GM18861 (cell line): ENCODE data around the gene MAP3K7CL.

ENCODE experiments used
- ATAC-seq: cut with Tn5 transposase; IDR thresholded peaks from one replicate; pipeline ENCODE4 v1.9.1; 2021; ENCODE audit not compliant: unreplicated experiment

MAP3K7CL gene

GRCh38 chr21:29130270-29130969 is at the start of gene MAP3K7CL:
Gene MAP3K7CL (plus strand): TSS chr21:29130644. CDS start chr21:29133345, 2,701 bp downstream.
- ATAC-seq, result peak; percentile 49

GRCh38 chr21:29082046-29082815 is 48.2 kb upstream of the MAP3K7CL start:
- ATAC-seq, result no peak

- ATAC-seq, result no peak
These were observed 47.1 kb upstream of the MAP3K7CL start for GRCh38 chr21:29083306-29083705.

- no peak for ATAC-seq
These were observed 46.1 kb upstream of the MAP3K7CL start for GRCh38 chr21:29084372-29084771.

GRCh38 chr21:29085106-29085752 is 45.2 kb upstream of the MAP3K7CL start:
- no peak for ATAC-seq

GRCh38 chr21:29091033-29091432 is 39.4 kb upstream of the MAP3K7CL start:
- no peak for ATAC-seq

- ATAC-seq, result no peak
These were observed 38.1 kb upstream of the MAP3K7CL start for GRCh38 chr21:29092102-29092959.

GRCh38 chr21:29096218-29097015 is 34.0 kb upstream of the MAP3K7CL start:
- ATAC-seq, result no peak

GRCh38 chr21:29098156-29098555 is 32.3 kb upstream of the MAP3K7CL start:
- no peak for ATAC-seq

GRCh38 chr21:29102791-29103257 is 27.6 kb upstream of the MAP3K7CL start:
- ATAC-seq, result no peak

GRCh38 chr21:29104239-29104708 is 26.2 kb upstream of the MAP3K7CL start:
- ATAC-seq, result peak; percentile 83

- no peak for ATAC-seq
These were observed 25.2 kb upstream of the MAP3K7CL start for GRCh38 chr21:29105218-29105617.

- ATAC-seq, result no peak
These were observed 15.5 kb upstream of the MAP3K7CL start for GRCh38 chr21:29114765-29115500.

GRCh38 chr21:29115899-29116298 is 14.5 kb upstream of the MAP3K7CL start:
- ATAC-seq, result no peak

- peak; percentile 50 for ATAC-seq
These were observed 13.0 kb upstream of the MAP3K7CL start for GRCh38 chr21:29117372-29117955.

- ATAC-seq, result peak; percentile 71
These were observed 8.7 kb upstream of the MAP3K7CL start for GRCh38 chr21:29121759-29122158.

- no peak for ATAC-seq
These were observed 5.8 kb upstream of the MAP3K7CL start for GRCh38 chr21:29124645-29125044.

- ATAC-seq, result peak; percentile 67
These were observed 5.3 kb upstream of the MAP3K7CL start for GRCh38 chr21:29125191-29125590.

- ATAC-seq, result no peak
These were observed 4.5 kb upstream of the MAP3K7CL start for GRCh38 chr21:29125979-29126378.
